ENCODE results near the gene DIAPH1. TPM values are rescaled to one million over a fixed set of nuclear protein-coding genes. Genes with fewer than 3 reads are reported as not detected.

Gene DIAPH1
- total and polyA plus RNA-seq, 4 donors = 51.5 to 74.7 (median 70.9) TPM

GRCh38 chr5:141517880-141518617 is 100.8 kb downstream of the DIAPH1 start:
- H3K27me3 ChIP-seq (ENCODE audit: control insufficient read depth in 4 of 4, insufficient read depth in 4 of 4, low read length in 3 of 4) = no peaks in the 10 kb centered on the region
- 85% methylated on average over 11 of the region's 11 CpGs for WGBS
- H3K4me3 ChIP-seq (ENCODE audit: low read depth in 1 of 3, low read length in 3 of 3) = no peak overlapping the region
- H3K4me1 ChIP-seq (ENCODE audit: control insufficient read depth in 4 of 4, insufficient read depth in 4 of 4, low read length in 3 of 4) = peaks cover 3 to 13% (median 6%) of the 10 kb centered on the region in 4 donors
- no peaks in the 10 kb centered on the region for H3K9me3 ChIP-seq (ENCODE audit: control insufficient read depth in 4 of 4, low read length in 3 of 4)
- peaks cover 17 to 58% (median 51%) of the 10 kb centered on the region in 4 donors for H3K36me3 ChIP-seq (ENCODE audit: control insufficient read depth in 4 of 4, insufficient read depth in 3 of 4, low read depth in 1 of 4, low read length in 3 of 4)
- no peak for DNase-seq (ENCODE audit: low spot score)
- H3K27ac ChIP-seq (ENCODE audit: low read depth in 1 of 2, low read length in 2 of 2) = peak overlapping the region; percentile 4 to 20
- H3K9ac ChIP-seq (ENCODE audit: low read depth in 1 of 2, low read length in 2 of 2) = no peak overlapping the region
- TF ChIP-seq ATF3 (IDR thresholded peaks at IDR 0.05) (no peak), YY1 (IDR thresholded peaks at IDR 0.05) (no peak), NR2F2 (IDR thresholded peaks at IDR 0.05) (peak; percentile 95), ZBTB33 (IDR thresholded peaks at IDR 0.05) (no peak), RXRA (IDR thresholded peaks at IDR 0.05) (peak in 1 of 2 donors; percentile 32), REST (IDR thresholded peaks at IDR 0.05) (no peak), FOXA2 (IDR thresholded peaks at IDR 0.05) (no peak), RAD21 (IDR thresholded peaks at IDR 0.05) (no peak), SP1 (IDR thresholded peaks at IDR 0.05) (peak; percentile 37), MAX (IDR thresholded peaks at IDR 0.05) (no peak), GABPA (IDR thresholded peaks at IDR 0.05 in 1 of 2, conservative IDR thresholded peaks at IDR 0.05 in 1 of 2) (no peak), HNF4A (conservative IDR thresholded peaks at IDR 0.05) (no peak)

- DNase-seq (ENCODE audit: low spot score) = no peak
- no peak overlapping the region for H3K4me3 ChIP-seq (ENCODE audit: low read depth in 1 of 3, low read length in 3 of 3)
- 89% methylated on average over 8 of the region's 8 CpGs for WGBS
- no peak overlapping the region for H3K9ac ChIP-seq (ENCODE audit: low read depth in 1 of 2, low read length in 2 of 2)
- H3K27me3 ChIP-seq (ENCODE audit: control insufficient read depth in 4 of 4, insufficient read depth in 4 of 4, low read length in 3 of 4) = no peaks in the 10 kb centered on the region
- peak overlapping the region; percentile 4 to 20 for H3K27ac ChIP-seq (ENCODE audit: low read depth in 1 of 2, low read length in 2 of 2)
- H3K36me3 ChIP-seq (ENCODE audit: control insufficient read depth in 4 of 4, insufficient read depth in 3 of 4, low read depth in 1 of 4, low read length in 3 of 4) = peaks cover 17 to 52% (median 45%) of the 10 kb centered on the region in 4 donors
- no peaks in the 10 kb centered on the region for H3K9me3 ChIP-seq (ENCODE audit: control insufficient read depth in 4 of 4, low read length in 3 of 4)
- H3K4me1 ChIP-seq (ENCODE audit: control insufficient read depth in 4 of 4, insufficient read depth in 4 of 4, low read length in 3 of 4) = peaks cover 4 to 20% (median 7%) of the 10 kb centered on the region in 4 donors
- TF ChIP-seq TAF1 (conservative IDR thresholded peaks at IDR 0.05) = no peak
- TF ChIP-seq HNF4G (IDR thresholded peaks at IDR 0.05) = no peak
- no peak for TF ChIP-seq GABPA (IDR thresholded peaks at IDR 0.05 in 1 of 2, conservative IDR thresholded peaks at IDR 0.05 in 1 of 2)
- no peak for TF ChIP-seq RXRA (IDR thresholded peaks at IDR 0.05)
- no peak for TF ChIP-seq RAD21 (IDR thresholded peaks at IDR 0.05)
- no peak for TF ChIP-seq JUND (IDR thresholded peaks at IDR 0.05)
- no peak for TF ChIP-seq FOXA1 (IDR thresholded peaks at IDR 0.05)
- TF ChIP-seq FOXA2 (IDR thresholded peaks at IDR 0.05) = no peak
- TF ChIP-seq SP1 (IDR thresholded peaks at IDR 0.05) = no peak
- no peak for TF ChIP-seq REST (IDR thresholded peaks at IDR 0.05)
- TF ChIP-seq MAX (IDR thresholded peaks at IDR 0.05) = no peak
- no peak for TF ChIP-seq ZBTB33 (IDR thresholded peaks at IDR 0.05)
- no peak for TF ChIP-seq HNF4A (conservative IDR thresholded peaks at IDR 0.05)
- no peak for TF ChIP-seq NR2F2 (IDR thresholded peaks at IDR 0.05)
Observed at GRCh38 chr5:141517312-141517711, 101.5 kb downstream of the DIAPH1 start.

Measured in liver (tissue), 9 donors.